H9 (cell line): Measurements from ENCODE around the gene ABCA4. TPM values are rescaled to one million over a fixed set of nuclear protein-coding genes. Genes with fewer than 3 reads are reported as not detected.

ENCODE experiments used
- DNase-seq: peaks from one replicate; pipeline ENCODE4 v3.0.0-alpha.2; 2017
- H2AFZ ChIP-seq: one replicate; pipeline ENCODE4 v1.6.1; 2013; ENCODE audit warnings: mild to moderate bottlenecking, low read length, control low read depth, moderate library complexity
- H2AK5ac ChIP-seq: 2 replicates; pipeline ENCODE4 v1.6.1; 2013; ENCODE audit warnings: low read length, control low read depth, mixed read lengths; ENCODE audit not compliant: insufficient read length
- H2BK120ac ChIP-seq: one replicate; pipeline ENCODE4 v1.6.1; 2013; ENCODE audit warnings: low read depth, mild to moderate bottlenecking, low read length, control low read depth, inconsistent platforms; ENCODE audit not compliant: poor library complexity, severe bottlenecking
- H2BK12ac ChIP-seq: 2 replicates; pipeline ENCODE4 v1.6.1; 2013; ENCODE audit warnings: low read length, control low read depth, mixed read lengths, low read depth; ENCODE audit not compliant: insufficient read length
- H2BK15ac ChIP-seq: 2 replicates; pipeline ENCODE4 v1.6.1; 2013; ENCODE audit warnings: low read depth, low read length, control low read depth
- H2BK20ac ChIP-seq: one replicate; pipeline ENCODE4 v1.6.1; 2013; ENCODE audit warnings: low read depth, mild to moderate bottlenecking, low read length, control low read depth, inconsistent platforms; ENCODE audit not compliant: poor library complexity, severe bottlenecking
- H2BK5ac ChIP-seq: 2 replicates; pipeline ENCODE4 v1.6.1; 2013; ENCODE audit warnings: low read length, control low read depth, mixed read lengths; ENCODE audit not compliant: insufficient read length
- H3K14ac ChIP-seq: 2 replicates; pipeline ENCODE4 v1.6.1; 2013; ENCODE audit warnings: low read length, control low read depth; ENCODE audit not compliant: insufficient read depth
- H3K18ac ChIP-seq: 2 replicates; pipeline ENCODE4 v1.6.1; 2013; ENCODE audit warnings: low read depth, mild to moderate bottlenecking, mixed read lengths, low read length, control low read depth; ENCODE audit not compliant: insufficient read length
- H3K23ac ChIP-seq: 2 replicates; pipeline ENCODE4 v1.6.1; 2013; ENCODE audit warnings: low read length, control low read depth, mixed read lengths, low read depth; ENCODE audit not compliant: insufficient read length
- H3K23me2 ChIP-seq: 2 replicates; pipeline ENCODE4 v1.6.1; 2013; ENCODE audit warnings: low read depth, mild to moderate bottlenecking, mixed read lengths, low read length, control low read depth; ENCODE audit not compliant: insufficient read length, poor library complexity, severe bottlenecking
- H3K27ac ChIP-seq: 2 replicates; pipeline ENCODE4 v1.5.1; 2013; ENCODE audit warnings: low read length, control low read depth, mixed read lengths, low read depth; ENCODE audit not compliant: insufficient read length
- H3K27me3 ChIP-seq: 2 replicates; pipeline ENCODE4 v1.6.1; 2013; ENCODE audit warnings: low read length, control low read depth, inconsistent platforms; ENCODE audit not compliant: insufficient read depth
- H3K4ac ChIP-seq: 2 replicates; pipeline ENCODE4 v1.6.1; 2013; ENCODE audit warnings: low read depth, mild to moderate bottlenecking, control low read depth, inconsistent platforms, low read length, moderate library complexity
- H3K4me1 ChIP-seq: 2 replicates; pipeline ENCODE4 v1.6.1; 2013; ENCODE audit warnings: low read length, control low read depth, inconsistent platforms; ENCODE audit not compliant: insufficient read depth
- H3K4me2 ChIP-seq: 2 replicates; pipeline ENCODE4 v1.6.1; 2013; ENCODE audit warnings: low read length, control low read depth, mixed read lengths; ENCODE audit not compliant: insufficient read length, insufficient read depth
- H3K56ac ChIP-seq: 2 replicates; pipeline ENCODE4 v1.6.1; 2013; ENCODE audit warnings: low read depth, mild to moderate bottlenecking, mixed read lengths, low read length, control low read depth; ENCODE audit not compliant: insufficient read length
- H3K79me1 ChIP-seq: 2 replicates; pipeline ENCODE4 v1.6.1; 2013; ENCODE audit warnings: low read depth, mild to moderate bottlenecking, moderate library complexity, low read length, control low read depth, inconsistent platforms; ENCODE audit not compliant: insufficient read depth, poor library complexity, severe bottlenecking
- H3K79me2 ChIP-seq: 2 replicates; pipeline ENCODE4 v1.6.1; 2013; ENCODE audit warnings: low read length, control low read depth, inconsistent platforms; ENCODE audit not compliant: insufficient read depth
- H3K9ac ChIP-seq: 2 replicates; pipeline ENCODE4 v1.6.1; 2013; ENCODE audit warnings: low read length, control low read depth, mixed read lengths; ENCODE audit not compliant: insufficient read length; ENCODE audit errors: extremely low read depth
- H3K9me3 ChIP-seq: one replicate; pipeline ENCODE4 v1.6.1; 2013; ENCODE audit warnings: low read depth, low read length, inconsistent platforms; ENCODE audit not compliant: control insufficient read depth
- H3T11ph ChIP-seq: one replicate; pipeline ENCODE4 v1.6.1; 2013; ENCODE audit warnings: mild to moderate bottlenecking, low read length, control low read depth, inconsistent platforms
- H4K20me1 ChIP-seq: one replicate; pipeline ENCODE4 v1.6.1; 2013; ENCODE audit not compliant: control insufficient read depth, insufficient read length, insufficient read depth
- H4K5ac ChIP-seq: 2 replicates; pipeline ENCODE4 v1.6.1; 2013; ENCODE audit warnings: low read depth, mild to moderate bottlenecking, mixed read lengths, low read length, control low read depth; ENCODE audit not compliant: insufficient read length
- H4K8ac ChIP-seq: replicated peaks from 2 replicates; pipeline ENCODE4 v1.6.1; 2013; ENCODE audit warnings: low read length, control low read depth, mixed read lengths, low read depth; ENCODE audit not compliant: insufficient read length
- H4K91ac ChIP-seq: 2 replicates; pipeline ENCODE4 v1.6.1; 2013; ENCODE audit warnings: low read depth, mild to moderate bottlenecking, moderate library complexity, mixed read lengths, low read length, control low read depth; ENCODE audit not compliant: insufficient read length
- H3K27ac Mint-ChIP-seq, 3 experiments: 2 replicates in 2 of 3; 3 replicates in 1 of 3; pipeline ENCODE4 v1.8.0; 2020 to 2021; ENCODE audit warnings: mixed read lengths in 3 of 3, mild to moderate bottlenecking in 1 of 3, moderate library complexity in 1 of 3
- H3K27me3 Mint-ChIP-seq: 2 replicates; pipeline ENCODE4 v1.8.0; 2021; ENCODE audit warnings: low read depth, mild to moderate bottlenecking, moderate library complexity, mixed read lengths
- H3K36me3 Mint-ChIP-seq, 3 experiments: 2 replicates in 2 of 3; 3 replicates in 1 of 3; pipeline ENCODE4 v1.8.0; 2020 to 2021; ENCODE audit warnings: low read depth in 3 of 3, mixed read lengths in 3 of 3; ENCODE audit not compliant: insufficient read depth in 1 of 3
- H3K4me1 Mint-ChIP-seq, 2 experiments: 2 replicates each; pipeline ENCODE4 v1.8.0; 2020; ENCODE audit warnings: mixed read lengths in 2 of 2
- H3K4me3 Mint-ChIP-seq, 2 experiments: 2 replicates in 1 of 2; 3 replicates in 1 of 2; pipeline ENCODE4 v1.8.0; 2020 to 2021; ENCODE audit warnings: mild to moderate bottlenecking in 2 of 2, mixed read lengths in 2 of 2, moderate library complexity in 1 of 2
- H3K9me3 Mint-ChIP-seq, 2 experiments: 2 replicates in 1 of 2; 3 replicates in 1 of 2; pipeline ENCODE4 v1.8.0; 2020; ENCODE audit warnings: mild to moderate bottlenecking in 2 of 2, mixed read lengths in 2 of 2, moderate library complexity in 1 of 2
- CTCF ChIP-seq: fragments of 200-600 bp; sonication (generic); conservative IDR thresholded peaks from 3 replicates; pipeline ENCODE4 v1.8.0; 2021; ENCODE audit warnings: antibody characterized with exemption, mild to moderate bottlenecking
- WGBS: extraction: QIAGEN DNeasy Blood & Tissue Kit; methylation state at CpG from one replicate; pipeline ENCODE4 v1.1.7; 2013; ENCODE audit warnings: missing lambda C conversion rate, low lambda C conversion rate, mixed read lengths; ENCODE audit not compliant: insufficient read length; ENCODE audit errors: extremely low coverage; 5-methylcytosine and 5-hydroxymethylcytosine counted together
- total RNA-seq: library from RNA; stranded (reverse); gene quantifications from 2 replicates; pipeline ENCODE4 v1.2.1, GENCODE V29; 2021

Gene ABCA4
- total RNA-seq, 1 experiment from 2014 or later, result not detected

DNA sequence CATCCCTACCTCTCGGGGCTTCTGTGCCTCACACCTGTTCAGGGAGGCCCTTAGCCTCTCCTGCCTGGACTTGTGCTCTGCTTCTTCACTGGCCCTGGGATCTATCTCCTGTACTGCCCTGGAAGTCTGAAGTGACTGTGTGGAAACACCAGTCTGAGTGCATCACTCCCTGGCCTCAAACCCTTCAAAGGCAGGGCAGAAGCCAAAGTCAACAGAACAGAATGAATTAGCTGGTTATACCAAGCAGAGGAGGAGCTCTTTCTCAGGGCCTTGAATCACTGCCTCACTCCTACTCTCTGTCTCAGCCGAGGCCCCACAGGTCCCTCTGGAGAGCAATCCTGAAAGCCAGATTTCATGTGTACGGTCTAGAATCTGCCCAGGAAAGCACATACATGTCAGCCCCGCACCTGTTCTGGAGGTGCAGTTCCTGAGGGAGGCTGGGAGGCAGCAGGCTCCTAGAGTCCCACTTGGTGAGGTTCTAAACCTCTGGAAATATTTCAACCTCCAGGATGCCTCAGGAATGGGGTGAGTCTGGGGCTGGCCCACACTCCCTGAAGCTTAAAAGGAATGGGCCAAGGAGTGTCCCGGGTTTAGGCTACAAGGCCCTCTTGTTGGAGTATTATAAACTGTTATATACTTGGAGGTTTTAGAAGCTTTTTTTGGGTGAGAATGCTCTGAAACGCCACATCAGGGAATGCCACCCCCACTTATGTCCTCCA lies 98.3 kb downstream of the ABCA4 start:
- H2BK120ac ChIP-seq, result no peak overlapping the region

More for the DNA sequence above, 98.3 kb downstream of the ABCA4 start:
- no peak overlapping the region for H2BK20ac ChIP-seq
- H2BK5ac ChIP-seq, result no peak overlapping the region
- no peak overlapping the region for H3T11ph ChIP-seq
- H3K4me1 ChIP-seq, result peaks cover 4% of the 10 kb centered on the region; the same call in 1 of the 2 replicates
- H3K56ac ChIP-seq, result no peak overlapping the region
- no peak overlapping the region for H2AK5ac ChIP-seq
- no peak overlapping the region for H2BK15ac ChIP-seq
- no peak overlapping the region for H4K91ac ChIP-seq
- H4K5ac ChIP-seq, result no peak overlapping the region
- no peaks in the 10 kb centered on the region for H3K27me3 ChIP-seq
- H3K23ac ChIP-seq, result no peak overlapping the region
- no peak overlapping the region for H4K8ac ChIP-seq
- peaks cover 3% of the 10 kb centered on the region; the same call in 1 of the 2 replicates for H3K27me3 Mint-ChIP-seq
- H3K9ac ChIP-seq, result no peak overlapping the region
- WGBS, result no CpG with 5 or more reads among the region's 6 CpGs
- H3K27ac Mint-ChIP-seq, result no peak overlapping the region
- no peaks in the 10 kb centered on the region for H3K9me3 ChIP-seq
- H3K4me1 Mint-ChIP-seq, result peaks cover 16 to 22% of the 10 kb centered on the region in 2 experiments
- H3K79me1 ChIP-seq, result no peaks in the 10 kb centered on the region
- no peak overlapping the region for H3K4ac ChIP-seq
- no peaks in the 10 kb centered on the region for H3K36me3 Mint-ChIP-seq
- TF ChIP-seq CTCF, result no peak
- no peak overlapping the region for H3K4me2 ChIP-seq
- no peak overlapping the region for H3K14ac ChIP-seq
- no peaks in the 10 kb centered on the region for H3K9me3 Mint-ChIP-seq
- no peak overlapping the region for H3K27ac ChIP-seq
- H3K79me2 ChIP-seq, result no peaks in the 10 kb centered on the region
- no peak overlapping the region for H2AFZ ChIP-seq
- H3K23me2 ChIP-seq, result no peaks in the 10 kb centered on the region
- H3K18ac ChIP-seq, result no peak overlapping the region
- H2BK12ac ChIP-seq, result no peak overlapping the region
- H4K20me1 ChIP-seq, result no peaks in the 10 kb centered on the region
- H3K4me3 Mint-ChIP-seq, result no peak overlapping the region
- no peak for DNase-seq
